ENCODE data around the gene NDFIP1. TPM values are rescaled to one million over a fixed set of nuclear protein-coding genes. Genes with fewer than 3 reads are reported as not detected.

The NDFIP1 gene
- total and polyA plus RNA-seq, 10 of the 15 experiments (the other 5 are each of a cell fraction or from before 2014, with no cell fraction given) = 0.08 to 2.7 (median 0.92) TPM

- no peak for TF ChIP-seq SIX5 (IDR thresholded peaks at IDR 0.05; ENCODE audit: low read depth, low read length, severe bottlenecking)
- no peak for TF ChIP-seq ZZZ3 (IDR thresholded peaks at IDR 0.05; ENCODE audit: control insufficient read depth, insufficient read length, low read depth)
- no peak for TF ChIP-seq ZSCAN29 (IDR thresholded peaks at IDR 0.05)
- TF ChIP-seq IKZF2 (IDR thresholded peaks at IDR 0.05) = no peak
- TF ChIP-seq CHD2 (IDR thresholded peaks at IDR 0.05; ENCODE audit: borderline replicate concordance, low read depth, low read length) = no peak
- TF ChIP-seq TARDBP (IDR thresholded peaks at IDR 0.05; ENCODE audit: borderline replicate concordance) = no peak
- TF ChIP-seq ZBTB40 (IDR thresholded peaks at IDR 0.05; ENCODE audit: borderline replicate concordance) = 0 out of 2 replicates have a peak, but pooled peaks have one; percentile 13
- no peak for TF ChIP-seq NFYB (IDR thresholded peaks at IDR 0.05; ENCODE audit: insufficient read depth, low read depth, low read length)
- 0 out of 2 replicates have a peak, but pooled peaks have one; percentile 26 for TF ChIP-seq ZNF687 (IDR thresholded peaks at IDR 0.05)
- no peak for TF ChIP-seq E2F4 (IDR thresholded peaks at IDR 0.05; ENCODE audit: low read depth, low read length)
- TF ChIP-seq CHD4 (IDR thresholded peaks at IDR 0.05) = no peak
- no peak for TF ChIP-seq CBX3 (IDR thresholded peaks at IDR 0.05; ENCODE audit: borderline replicate concordance, low read depth)
- TF ChIP-seq NKRF (conservative IDR thresholded peaks at IDR 0.05) = no peak
- no peak for TF ChIP-seq SUZ12 (IDR thresholded peaks at IDR 0.05; ENCODE audit: unreplicated experiment)
These were observed at the start of gene NDFIP1 (continued) for GRCh38 chr5:142108432-142109330.

Measured in GM12878 (cell line).